A549 (cell line): Measurements from ENCODE around the gene ZNF786. TPM values are rescaled to one million over a fixed set of nuclear protein-coding genes. Genes with fewer than 3 reads are reported as not detected.

ENCODE experiments used
- ATAC-seq, 2 experiments: fragments of 200-7000 bp in 1 of 2; fragments of >200 bp in 1 of 2; cut with Nextera tagmentation in 1 of 2; cut with Tn5 transposase in 1 of 2; 3 replicates each; pipeline versions ENCODE4 v1.8.0 to v1.9.1; 2018 to 2020; ENCODE audit warnings: mild to moderate bottlenecking in 1 of 2, moderate library complexity in 1 of 2
- CTCF ChIA-PET: fragments of 300-600 bp; sonication (Branson Sonifier 250); formaldehyde crosslinking; extraction: SDS; loops from one replicate; lab custom pipeline; 2021; ENCODE audit warnings: antibody characterized with exemption, inconsistent platforms; lab: Yijun Ruan, JAX
- POLR2A ChIA-PET: fragments of 350-600 bp; formaldehyde crosslinking; extraction: SDS; loops from one replicate; lab custom pipeline; 2021; ENCODE audit warnings: antibody characterized with exemption, inconsistent platforms; lab: Yijun Ruan, JAX
- DNase-seq, 2 experiments: peaks; one replicate each; pipeline versions ENCODE4 v3.0.0 to v3.0.0-alpha.2; 2011 to 2016; ENCODE audit warnings: low read depth in 1 of 2, low spot score in 1 of 2
- FAIRE-seq: peaks from 2 replicates; lab custom pipeline; 2011; peaks lifted over from hg19 to GRCh38; lab: Jason Lieb, UNC
- H3K27ac ChIP-seq, 2 experiments: fragments of >200 bp; sonication (Bioruptor Twin); formaldehyde crosslinking; 3 replicates each; pipeline ENCODE4 v1.5.1; 2016 to 2017
- H3K4me1 ChIP-seq: fragments of >200 bp; sonication (Bioruptor Twin); formaldehyde crosslinking; 3 replicates; pipeline ENCODE4 v1.6.1; 2016
- H3K4me2 ChIP-seq: fragments of >200 bp; sonication (Bioruptor Twin); formaldehyde crosslinking; 3 replicates; pipeline ENCODE4 v1.6.1; 2016
- H3K4me3 ChIP-seq: fragments of >200 bp; sonication (Bioruptor Twin); formaldehyde crosslinking; 3 replicates; pipeline ENCODE4 v1.5.1; 2016
- H3K9me3 ChIP-seq: fragments of >200 bp; sonication (Bioruptor Twin); formaldehyde crosslinking; 3 replicates; pipeline ENCODE4 v1.6.1; 2016
- CBX8 ChIP-seq: fragments of 200-600 bp; sonication (generic); IDR thresholded peaks from 2 replicates; pipeline ENCODE4 v1.6.1; 2016
- CEBPB ChIP-seq, 2 experiments: fragments of >200 bp in 1 of 2; sonication (Bioruptor Twin) in 1 of 2; formaldehyde crosslinking in 1 of 2; IDR thresholded peaks; 2 replicates each; pipeline ENCODE4 v1.6.1; 2012 to 2016
- EHF ChIP-seq: fragments of 250-450 bp; sonication (Bioruptor Pico); IDR thresholded peaks from 2 replicates; pipeline ENCODE4 v1.5.0; 2020; ENCODE audit warnings: mild to moderate bottlenecking
- ESRRA ChIP-seq: fragments of 150-350 bp; IDR thresholded peaks from 2 replicates; pipeline ENCODE4 v1.6.1; 2014; ENCODE audit warnings: mild to moderate bottlenecking, low read length, borderline replicate concordance
- FOSB ChIP-seq: fragments of 250-450 bp; sonication (Bioruptor Pico); IDR thresholded peaks from 2 replicates; pipeline ENCODE4 v1.5.0; 2020; ENCODE audit warnings: mild to moderate bottlenecking, moderate library complexity
- FOSL2 ChIP-seq, 2 experiments: fragments of 450-650 bp in 1 of 2; fragments of >200 bp in 1 of 2; sonication (Bioruptor Twin) in 1 of 2; formaldehyde crosslinking; IDR thresholded peaks; 2 replicates each; pipeline versions ENCODE4 v1.5.0 to v1.6.1; 2016 to 2020; ENCODE audit warnings: mild to moderate bottlenecking in 1 of 2, moderate library complexity in 1 of 2
- FOXS1 ChIP-seq: fragments of 250-450 bp; sonication (Bioruptor Pico); IDR thresholded peaks from 2 replicates; pipeline ENCODE4 v1.5.0; 2020; ENCODE audit warnings: mild to moderate bottlenecking, moderate library complexity
- JUN ChIP-seq, 2 experiments: fragments of >200 bp; sonication (Bioruptor Twin); formaldehyde crosslinking; IDR thresholded peaks; 2 replicates in 1 of 2; 3 replicates in 1 of 2; pipeline ENCODE4 v1.6.1; 2016 to 2017
- MYC ChIP-seq: IDR thresholded peaks from 2 replicates; pipeline ENCODE4 v1.6.1; 2012; ENCODE audit warnings: mild to moderate bottlenecking, inconsistent platforms, low read length, improper control_type of control experiment, borderline replicate concordance
- NFE2L2 ChIP-seq: fragments of 150-350 bp; conservative IDR thresholded peaks from 2 replicates; pipeline ENCODE4 v1.6.1; 2014; ENCODE audit warnings: low read length
- PHF8 ChIP-seq: fragments of 200-600 bp; sonication (generic); IDR thresholded peaks from 2 replicates; pipeline ENCODE4 v1.6.1; 2016; ENCODE audit warnings: low read depth, mild to moderate bottlenecking, antibody characterized with exemption, moderate library complexity, borderline replicate concordance
- POLR2A ChIP-seq: IDR thresholded peaks from 2 replicates; pipeline ENCODE4 v1.6.1; 2012; ENCODE audit warnings: mild to moderate bottlenecking, low read length
- POLR2AphosphoS2 ChIP-seq: conservative IDR thresholded peaks from 2 replicates; pipeline ENCODE4 v1.6.1; 2012; ENCODE audit warnings: low read length, improper control_type of control experiment, inconsistent platforms
- RCOR1 ChIP-seq: fragments of 150-350 bp; IDR thresholded peaks from 2 replicates; pipeline ENCODE4 v1.6.1; 2014; ENCODE audit warnings: antibody characterized with exemption, low read length, low read depth
- RNF2 ChIP-seq: fragments of 200-600 bp; sonication (generic); IDR thresholded peaks from 2 replicates; pipeline ENCODE4 v1.6.1; 2016; ENCODE audit warnings: low read depth, mild to moderate bottlenecking, antibody characterized with exemption, moderate library complexity, borderline replicate concordance
- SMC3 ChIP-seq: fragments of >200 bp; sonication (Bioruptor Twin); formaldehyde crosslinking; IDR thresholded peaks from 3 replicates; pipeline ENCODE4 v1.6.1; 2018; ENCODE audit warnings: inconsistent platforms
- SREBF2 ChIP-seq: fragments of 450-650 bp; IDR thresholded peaks from 2 replicates; pipeline ENCODE4 v1.6.1; 2014; ENCODE audit warnings: mild to moderate bottlenecking, moderate library complexity
- TFCP2L1 ChIP-seq: fragments of 250-450 bp; sonication (Bioruptor Pico); IDR thresholded peaks from 2 replicates; pipeline ENCODE4 v1.5.0; 2021; ENCODE audit warnings: mild to moderate bottlenecking
- TP53 ChIP-seq: fragments of 250-450 bp; sonication (Bioruptor Pico); IDR thresholded peaks from 2 replicates; pipeline ENCODE4 v1.5.0; 2021; ENCODE audit warnings: mild to moderate bottlenecking, moderate library complexity
- ZSCAN20 ChIP-seq: fragments of 250-450 bp; sonication (Bioruptor Pico); IDR thresholded peaks from 2 replicates; pipeline ENCODE4 v1.8.0; 2022; ENCODE audit warnings: mild to moderate bottlenecking, moderate library complexity
- WGBS: methylation state at CpG from one replicate; pipeline ENCODE4 v1.1.6; 2017; ENCODE audit errors: missing lambda C conversion rate; 5-methylcytosine and 5-hydroxymethylcytosine counted together
- polyA plus RNA-seq, 4 experiments: library from polyadenylated mRNA; depleted of rRNA in 3 of 4; stranded (reverse); fragments of >200 nt; fragmentation: RNase III in 1 of 4; extraction: RNeasy Plus Mini Kit Qiagen cat#74134 plus additional on column Dnase treatment in 1 of 4; gene quantifications; 2 replicates in 3 of 4; 3 replicates in 1 of 4; pipeline ENCODE4 v1.2.3, GENCODE V29; 2011 to 2017
- TF ChIP-seq, protein P1 (sequence below): fragments of >200 bp; sonication (Bioruptor Twin); formaldehyde crosslinking; IDR thresholded peaks from 3 replicates; pipeline ENCODE4 v1.6.1; 2016
- TF ChIP-seq, protein P2 (sequence below): fragments of 250-450 bp; sonication (Bioruptor Pico); IDR thresholded peaks from 2 replicates; pipeline ENCODE4 v1.5.0; 2020; ENCODE audit warnings: low read depth, mild to moderate bottlenecking, moderate library complexity
- TF ChIP-seq, protein P3 (sequence below): fragments of >200 bp; sonication (Bioruptor Twin); formaldehyde crosslinking; IDR thresholded peaks from 2 replicates; pipeline ENCODE4 v1.6.1; 2016
- TF ChIP-seq, protein P4 (sequence below): fragments of 200-600 bp; sonication (generic); IDR thresholded peaks from 2 replicates; pipeline ENCODE4 v1.6.1; 2016; ENCODE audit warnings: antibody characterized with exemption, mild to moderate bottlenecking, moderate library complexity
- TF ChIP-seq, protein P5 (sequence below): fragments of >200 bp; sonication (Bioruptor Twin); formaldehyde crosslinking; IDR thresholded peaks from 3 replicates; pipeline ENCODE4 v1.5.1; 2016

Gene ZNF786
- polyA plus RNA-seq, 2 of the 4 experiments (the other 2 are of a cell fraction), result 4.6 to 4.9 TPM

DNA sequence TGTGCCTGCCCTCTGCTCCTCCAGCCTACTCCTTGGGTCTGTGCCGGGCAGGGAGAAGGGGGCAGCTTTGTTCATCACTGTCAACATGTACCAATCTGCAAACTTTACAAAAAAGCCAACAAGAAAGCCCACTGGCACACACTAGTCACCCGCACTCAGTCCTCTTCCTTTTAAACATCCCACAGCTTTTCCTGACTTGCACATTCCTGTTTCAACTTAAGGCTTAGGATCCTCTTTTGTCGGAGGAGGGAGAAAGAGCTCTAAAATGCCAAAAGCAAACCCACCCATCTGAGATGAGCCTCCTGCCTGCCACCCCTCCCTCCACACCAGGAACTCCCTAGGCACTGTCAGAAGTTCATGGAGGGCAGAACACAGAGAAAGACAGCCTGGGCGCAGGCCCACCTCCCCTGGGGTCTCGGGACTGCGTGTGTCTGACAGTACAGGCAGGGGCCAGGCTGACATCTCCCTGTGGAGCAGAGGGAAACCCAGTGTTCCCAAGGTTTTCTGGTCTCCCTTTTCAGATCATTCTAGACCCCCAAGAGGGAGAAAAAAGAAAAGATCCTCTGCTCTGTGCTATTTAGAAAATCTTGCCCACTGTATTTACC lies 67.7 kb downstream of the ZNF786 start:
- DNase-seq (no peak), FAIRE-seq (no peak), ATAC-seq (no peak)
- H3K27ac ChIP-seq, result no peak overlapping the region
- POLR2A ChIA-PET, result no interaction called here
- H3K4me1 ChIP-seq, result peaks cover 11% of the 10 kb centered on the region
- TF ChIP-seq CEBPB (IDR thresholded peaks at IDR 0.05), result no peak
- H3K9me3 ChIP-seq, result no peaks in the 10 kb centered on the region
- H3K4me2 ChIP-seq, result no peak overlapping the region
- CTCF ChIA-PET, result interaction anchor here (0.6 to 7.8 kb wide), 5 partner anchors 15 to 56 kb away, joined by 3 to 45 read pairs (median 3); no protein-coding TSS in a partner anchor
- H3K4me3 ChIP-seq, result no peak overlapping the region
- 88% methylated on average over 6 of the region's 6 CpGs for WGBS

DNA sequence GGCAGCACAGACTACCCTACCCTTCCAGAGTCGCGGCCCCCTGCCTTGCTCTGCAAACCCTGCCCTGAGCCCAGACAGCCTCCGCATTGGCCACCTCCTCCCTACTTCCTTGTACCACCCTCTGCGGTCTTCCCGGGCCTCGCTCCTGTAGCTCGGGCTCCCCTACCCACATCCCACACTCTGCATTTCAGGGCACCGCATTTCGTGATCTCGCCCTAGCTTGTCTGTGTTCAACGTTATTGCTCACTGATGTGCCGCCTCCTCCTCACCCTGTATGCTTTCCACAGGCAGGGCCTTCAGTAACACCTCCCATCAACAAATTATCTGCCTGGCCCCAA lies 68.8 kb downstream of the ZNF786 start:
- TF ChIP-seq POLR2AphosphoS2 (no peak), CBX8 (no peak), SREBF2 (no peak), RNF2 (no peak), TFCP2L1 (no peak), ESRRA (no peak), JUN (IDR thresholded peaks at IDR 0.05) (no peak)
- TF ChIP-seq, protein P1, sequence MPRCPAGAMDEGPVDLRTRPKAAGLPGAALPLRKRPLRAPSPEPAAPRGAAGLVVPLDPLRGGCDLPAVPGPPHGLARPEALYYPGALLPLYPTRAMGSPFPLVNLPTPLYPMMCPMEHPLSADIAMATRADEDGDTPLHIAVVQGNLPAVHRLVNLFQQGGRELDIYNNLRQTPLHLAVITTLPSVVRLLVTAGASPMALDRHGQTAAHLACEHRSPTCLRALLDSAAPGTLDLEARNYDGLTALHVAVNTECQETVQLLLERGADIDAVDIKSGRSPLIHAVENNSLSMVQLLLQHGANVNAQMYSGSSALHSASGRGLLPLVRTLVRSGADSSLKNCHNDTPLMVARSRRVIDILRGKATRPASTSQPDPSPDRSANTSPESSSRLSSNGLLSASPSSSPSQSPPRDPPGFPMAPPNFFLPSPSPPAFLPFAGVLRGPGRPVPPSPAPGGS, result no peak
- TF ChIP-seq, protein P2, sequence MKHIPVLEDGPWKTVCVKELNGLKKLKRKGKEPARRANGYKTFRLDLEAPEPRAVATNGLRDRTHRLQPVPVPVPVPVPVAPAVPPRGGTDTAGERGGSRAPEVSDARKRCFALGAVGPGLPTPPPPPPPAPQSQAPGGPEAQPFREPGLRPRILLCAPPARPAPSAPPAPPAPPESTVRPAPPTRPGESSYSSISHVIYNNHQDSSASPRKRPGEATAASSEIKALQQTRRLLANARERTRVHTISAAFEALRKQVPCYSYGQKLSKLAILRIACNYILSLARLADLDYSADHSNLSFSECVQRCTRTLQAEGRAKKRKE (CRISPR knock-in tag), result no peak
- 95% methylated on average over 12 of the region's 12 CpGs for WGBS
- DNase-seq, result no peak
- ChIA-PET CTCF (interaction anchor here (0.6 to 7.8 kb wide), 3 partner anchors 12 to 44 kb away, joined by 3 to 45 read pairs (median 5); no protein-coding TSS in a partner anchor), POLR2A (no interaction called here)
- no peak overlapping the region for H3K4me2 ChIP-seq
- H3K27ac ChIP-seq, result no peak overlapping the region
- no peak overlapping the region for H3K4me3 ChIP-seq
- FAIRE-seq, result no peak
- peaks cover 6% of the 10 kb centered on the region for H3K4me1 ChIP-seq
- no peaks in the 10 kb centered on the region for H3K9me3 ChIP-seq
- no peak for ATAC-seq

DNA sequence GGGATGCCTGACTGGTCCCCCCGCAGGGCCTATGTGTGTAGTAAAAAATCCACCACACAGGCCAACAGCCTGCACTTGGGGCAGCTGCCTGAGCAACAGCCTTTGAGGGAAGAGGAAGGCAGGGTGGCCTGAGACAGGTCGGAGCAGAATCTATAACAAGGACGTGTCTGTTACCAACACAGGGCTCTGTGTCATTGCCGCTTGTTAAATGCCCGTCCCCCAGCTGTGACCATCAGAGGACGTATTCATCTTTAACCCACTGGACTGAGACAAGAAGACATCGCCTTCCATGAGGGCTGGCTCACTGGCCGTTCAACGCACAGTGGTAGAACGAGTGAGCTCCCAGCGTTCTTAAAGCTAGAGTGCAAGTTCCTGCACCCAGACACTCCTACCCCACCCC lies 70.0 kb downstream of the ZNF786 start:
- 97% methylated on average over 11 of the region's 11 CpGs for WGBS
- H3K27ac ChIP-seq, result no peak overlapping the region
- POLR2A ChIA-PET, result no interaction called here
- ATAC-seq (no peak; a peak in 1 of 6 replicates), FAIRE-seq (no peak), DNase-seq (no peak)
- CTCF ChIA-PET, result interaction anchor here (1.2 to 7.8 kb wide), 3 partner anchors 14 to 46 kb away, joined by 4 to 45 read pairs (median 5); no protein-coding TSS in a partner anchor
- H3K4me3 ChIP-seq, result no peak overlapping the region
- no peak overlapping the region for H3K4me2 ChIP-seq
- no peaks in the 10 kb centered on the region for H3K9me3 ChIP-seq
- no peaks in the 10 kb centered on the region for H3K4me1 ChIP-seq
- TF ChIP-seq MYC, result no peak
- TF ChIP-seq PHF8, result no peak
- no peak for TF ChIP-seq FOXS1
- TF ChIP-seq EHF (CRISPR knock-in tag), result no peak
- no peak for TF ChIP-seq NFE2L2
- TF ChIP-seq RCOR1, result no peak
- no peak for TF ChIP-seq FOSL2 (IDR thresholded peaks at IDR 0.05)
- no peak for TF ChIP-seq FOSL2 (CRISPR knock-in tag; IDR thresholded peaks at IDR 0.05)
- no peak for TF ChIP-seq FOSB (CRISPR knock-in tag)
- TF ChIP-seq, protein P3, sequence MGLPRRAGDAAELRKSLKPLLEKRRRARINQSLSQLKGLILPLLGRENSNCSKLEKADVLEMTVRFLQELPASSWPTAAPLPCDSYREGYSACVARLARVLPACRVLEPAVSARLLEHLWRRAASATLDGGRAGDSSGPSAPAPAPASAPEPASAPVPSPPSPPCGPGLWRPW, result no peak
- TF ChIP-seq POLR2AphosphoS2, result no peak
- TF ChIP-seq CBX8, result no peak
- TF ChIP-seq, protein P4, sequence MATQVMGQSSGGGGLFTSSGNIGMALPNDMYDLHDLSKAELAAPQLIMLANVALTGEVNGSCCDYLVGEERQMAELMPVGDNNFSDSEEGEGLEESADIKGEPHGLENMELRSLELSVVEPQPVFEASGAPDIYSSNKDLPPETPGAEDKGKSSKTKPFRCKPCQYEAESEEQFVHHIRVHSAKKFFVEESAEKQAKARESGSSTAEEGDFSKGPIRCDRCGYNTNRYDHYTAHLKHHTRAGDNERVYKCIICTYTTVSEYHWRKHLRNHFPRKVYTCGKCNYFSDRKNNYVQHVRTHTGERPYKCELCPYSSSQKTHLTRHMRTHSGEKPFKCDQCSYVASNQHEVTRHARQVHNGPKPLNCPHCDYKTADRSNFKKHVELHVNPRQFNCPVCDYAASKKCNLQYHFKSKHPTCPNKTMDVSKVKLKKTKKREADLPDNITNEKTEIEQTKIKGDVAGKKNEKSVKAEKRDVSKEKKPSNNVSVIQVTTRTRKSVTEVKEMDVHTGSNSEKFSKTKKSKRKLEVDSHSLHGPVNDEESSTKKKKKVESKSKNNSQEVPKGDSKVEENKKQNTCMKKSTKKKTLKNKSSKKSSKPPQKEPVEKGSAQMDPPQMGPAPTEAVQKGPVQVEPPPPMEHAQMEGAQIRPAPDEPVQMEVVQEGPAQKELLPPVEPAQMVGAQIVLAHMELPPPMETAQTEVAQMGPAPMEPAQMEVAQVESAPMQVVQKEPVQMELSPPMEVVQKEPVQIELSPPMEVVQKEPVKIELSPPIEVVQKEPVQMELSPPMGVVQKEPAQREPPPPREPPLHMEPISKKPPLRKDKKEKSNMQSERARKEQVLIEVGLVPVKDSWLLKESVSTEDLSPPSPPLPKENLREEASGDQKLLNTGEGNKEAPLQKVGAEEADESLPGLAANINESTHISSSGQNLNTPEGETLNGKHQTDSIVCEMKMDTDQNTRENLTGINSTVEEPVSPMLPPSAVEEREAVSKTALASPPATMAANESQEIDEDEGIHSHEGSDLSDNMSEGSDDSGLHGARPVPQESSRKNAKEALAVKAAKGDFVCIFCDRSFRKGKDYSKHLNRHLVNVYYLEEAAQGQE, result no peak
- TF ChIP-seq POLR2A, result no peak
- TF ChIP-seq RNF2, result no peak
- no peak for TF ChIP-seq SMC3
- TF ChIP-seq ZSCAN20 (CRISPR knock-in tag), result no peak
- TF ChIP-seq, protein P5, sequence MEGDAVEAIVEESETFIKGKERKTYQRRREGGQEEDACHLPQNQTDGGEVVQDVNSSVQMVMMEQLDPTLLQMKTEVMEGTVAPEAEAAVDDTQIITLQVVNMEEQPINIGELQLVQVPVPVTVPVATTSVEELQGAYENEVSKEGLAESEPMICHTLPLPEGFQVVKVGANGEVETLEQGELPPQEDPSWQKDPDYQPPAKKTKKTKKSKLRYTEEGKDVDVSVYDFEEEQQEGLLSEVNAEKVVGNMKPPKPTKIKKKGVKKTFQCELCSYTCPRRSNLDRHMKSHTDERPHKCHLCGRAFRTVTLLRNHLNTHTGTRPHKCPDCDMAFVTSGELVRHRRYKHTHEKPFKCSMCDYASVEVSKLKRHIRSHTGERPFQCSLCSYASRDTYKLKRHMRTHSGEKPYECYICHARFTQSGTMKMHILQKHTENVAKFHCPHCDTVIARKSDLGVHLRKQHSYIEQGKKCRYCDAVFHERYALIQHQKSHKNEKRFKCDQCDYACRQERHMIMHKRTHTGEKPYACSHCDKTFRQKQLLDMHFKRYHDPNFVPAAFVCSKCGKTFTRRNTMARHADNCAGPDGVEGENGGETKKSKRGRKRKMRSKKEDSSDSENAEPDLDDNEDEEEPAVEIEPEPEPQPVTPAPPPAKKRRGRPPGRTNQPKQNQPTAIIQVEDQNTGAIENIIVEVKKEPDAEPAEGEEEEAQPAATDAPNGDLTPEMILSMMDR, result no peak
- no peak for TF ChIP-seq TP53 (CRISPR knock-in tag)
